GM20431 (cell line): ENCODE data around the gene TPSB2.
"Not testable (repeated sequence)": the region's sequence is repeated elsewhere in the genome, so short reads cannot be mapped to it uniquely, and the experiment has no call there.

Source experiments
- in situ Hi-C: fragments of 300-500 bp; cut with MseI, MboI; formaldehyde crosslinking; loops from one replicate; pipeline ENCODE4 v1.15.0; 2020; ENCODE audit warnings: low sequenced_read_pairs; ENCODE audit not compliant: unreplicated experiment

Gene TPSB2

GRCh38 chr16:1189455-1189854 is 40.5 kb downstream of the TPSB2 start:
- in situ Hi-C loops, result no loop called here

- in situ Hi-C loops, result no loop called here
These were observed 41.4 kb downstream of the TPSB2 start for GRCh38 chr16:1188432-1189189.

- in situ Hi-C loops, result not testable (repeated sequence)
These were observed 44.4 kb downstream of the TPSB2 start for GRCh38 chr16:1185460-1186207.

GRCh38 chr16:1184980-1185379 is 45.0 kb downstream of the TPSB2 start:
- in situ Hi-C loops, result no loop called here

- in situ Hi-C loops, result no loop called here
These were observed 45.7 kb downstream of the TPSB2 start for GRCh38 chr16:1184156-1184868.

- in situ Hi-C loops, result no loop called here
These were observed 46.8 kb downstream of the TPSB2 start for GRCh38 chr16:1182950-1183907.

- in situ Hi-C loops, result no loop called here
These were observed 47.7 kb downstream of the TPSB2 start for GRCh38 chr16:1182316-1182671.

- in situ Hi-C loops, result no loop called here
These were observed 48.3 kb downstream of the TPSB2 start for GRCh38 chr16:1181404-1182315.

- in situ Hi-C loops, result no loop called here
These were observed 49.2 kb downstream of the TPSB2 start for GRCh38 chr16:1180549-1181403.
